ENCODE measurements around the gene MYPOP.

GRCh38 chr19:45879055-45879454 lies 23.4 kb downstream of the MYPOP start:
- TF ChIP-seq POLR2A (IDR thresholded peaks at IDR 0.05; ENCODE audit: low read length) (no peak), GATA1 (IDR thresholded peaks at IDR 0.05; ENCODE audit: low read depth, low read length) (no peak)

All from erythroblast (primary cell).